HepG2 (cell line): ENCODE measurements around the gene LHFPL2. TPM values are rescaled to one million over a fixed set of nuclear protein-coding genes. Genes with fewer than 3 reads are reported as not detected.

Experiments
- GLI4 ChIP-seq: sonication (generic); formaldehyde crosslinking; IDR thresholded peaks from 2 replicates; pipeline ENCODE4 v1.5.1; 2020; ENCODE audit warnings: missing genetic modification reagents, mild to moderate bottlenecking, moderate library complexity, borderline replicate concordance
- HES4 ChIP-seq: sonication (generic); formaldehyde crosslinking; IDR thresholded peaks from 2 replicates; pipeline ENCODE4 v1.9.0; 2021; ENCODE audit warnings: mild to moderate bottlenecking, missing genetic modification reagents, borderline replicate concordance
- MAF1 ChIP-seq: sonication (generic); formaldehyde crosslinking; IDR thresholded peaks from 2 replicates; pipeline ENCODE4 v1.5.0; 2020; ENCODE audit warnings: missing genetic modification reagents, borderline replicate concordance
- MYPOP ChIP-seq: sonication (generic); formaldehyde crosslinking; IDR thresholded peaks from 2 replicates; pipeline ENCODE4 v1.8.1; 2023; ENCODE audit warnings: mild to moderate bottlenecking, moderate library complexity, missing genetic modification reagents
- PRDM15 ChIP-seq: sonication (generic); formaldehyde crosslinking; IDR thresholded peaks from 2 replicates; pipeline ENCODE4 v1.4.0; 2020; ENCODE audit warnings: missing genetic modification reagents
- SAP130 ChIP-seq: IDR thresholded peaks from 2 replicates; pipeline ENCODE4 v1.6.1; 2016; ENCODE audit warnings: low read depth
- ZBTB38 ChIP-seq: sonication (generic); formaldehyde crosslinking; IDR thresholded peaks from 2 replicates; pipeline ENCODE4 v1.5.1; 2020; ENCODE audit warnings: mild to moderate bottlenecking, missing genetic modification reagents
- ZFP36 ChIP-seq: fragments of 150-350 bp; IDR thresholded peaks from 2 replicates; pipeline ENCODE4 v1.6.1; 2018; ENCODE audit warnings: borderline replicate concordance, low read length, low read depth; ENCODE audit not compliant: partially characterized antibody
- ZFP36L2 ChIP-seq: sonication (generic); formaldehyde crosslinking; IDR thresholded peaks from 2 replicates; pipeline ENCODE4 v1.4.0; 2020; ENCODE audit warnings: missing genetic modification reagents
- ZNF280D ChIP-seq: sonication (generic); formaldehyde crosslinking; IDR thresholded peaks from 2 replicates; pipeline ENCODE4 v1.5.1; 2020; ENCODE audit warnings: mild to moderate bottlenecking, missing genetic modification reagents
- ZNF512 ChIP-seq: sonication (generic); formaldehyde crosslinking; IDR thresholded peaks from 2 replicates; pipeline ENCODE4 v1.4.0; 2020; ENCODE audit warnings: mild to moderate bottlenecking, missing genetic modification reagents
- ZNF597 ChIP-seq: sonication (generic); formaldehyde crosslinking; IDR thresholded peaks from 2 replicates; pipeline ENCODE4 v1.5.0; 2020; ENCODE audit warnings: missing genetic modification reagents
- ZNF770 ChIP-seq: sonication (generic); formaldehyde crosslinking; IDR thresholded peaks from 2 replicates; pipeline ENCODE4 v1.5.0; 2020; ENCODE audit warnings: mild to moderate bottlenecking, missing genetic modification reagents
- ZNF772 ChIP-seq: sonication (generic); formaldehyde crosslinking; IDR thresholded peaks from 2 replicates; pipeline ENCODE4 v1.5.0; 2020; ENCODE audit warnings: mild to moderate bottlenecking, missing genetic modification reagents
- ZNF773 ChIP-seq: sonication (generic); formaldehyde crosslinking; IDR thresholded peaks from 2 replicates; pipeline ENCODE4 v1.4.0; 2020; ENCODE audit warnings: missing genetic modification reagents, borderline replicate concordance
- polyA plus RNA-seq, 8 experiments: library from polyadenylated mRNA; depleted of rRNA in 3 of 8; stranded (reverse) in 7 of 8; unstranded in 1 of 8; fragments of >200 nt; fragmentation: Illumina TruSeq in 4 of 8; extraction: Trizol in 4 of 8; gene quantifications; 2 replicates each; pipeline versions ENCODE4 v1.2.1 to v1.2.3, GENCODE V29; 2011 to 2016; ENCODE audit warnings: low read depth in 4 of 8, missing spikeins in 1 of 8, mixed read lengths in 1 of 8; ENCODE audit not compliant: insufficient read depth in 1 of 8
- total RNA-seq, 5 experiments: library from RNA; depleted of rRNA; stranded (reverse); fragments of >200 nt; fragmentation: Illumina TruSeq; extraction: Trizol; gene quantifications; 2 replicates each; pipeline ENCODE4 v1.2.3, GENCODE V29; 2016; ENCODE audit warnings: low read depth in 1 of 5

LHFPL2 gene
- total and polyA plus RNA-seq, 2 of the 13 experiments (the other 11 are each of a cell fraction or from before 2014, with no cell fraction given): 6.0 to 20.0 TPM

- TF ChIP-seq ZNF280D (no peak), ZFP36 (no peak), GLI4 (CRISPR knock-in tag) (no peak), SAP130 (CRISPR knock-in tag) (peak; percentile 69), ZNF773 (CRISPR knock-in tag) (no peak), ZNF770 (CRISPR knock-in tag) (no peak), ZNF597 (CRISPR knock-in tag) (no peak), ZNF772 (CRISPR knock-in tag) (no peak), MYPOP (CRISPR knock-in tag) (peak; percentile 52; the same call in 1 of the 2 replicates), HES4 (CRISPR knock-in tag) (no peak), ZNF512 (CRISPR knock-in tag) (no peak), ZFP36L2 (no peak), MAF1 (CRISPR knock-in tag) (no peak), PRDM15 (CRISPR knock-in tag) (no peak), ZBTB38 (no peak)
Measured at GRCh38 chr5:78640662-78641474, 7.7 kb downstream of the LHFPL2 start (continued).
